GM21447 (cell line): ENCODE results near the gene SSR3.

Experiments used
- ATAC-seq: cut with Tn5 transposase; IDR thresholded peaks from one replicate; pipeline ENCODE4 v1.9.1; 2021; ENCODE audit not compliant: unreplicated experiment

Gene SSR3

DNA sequence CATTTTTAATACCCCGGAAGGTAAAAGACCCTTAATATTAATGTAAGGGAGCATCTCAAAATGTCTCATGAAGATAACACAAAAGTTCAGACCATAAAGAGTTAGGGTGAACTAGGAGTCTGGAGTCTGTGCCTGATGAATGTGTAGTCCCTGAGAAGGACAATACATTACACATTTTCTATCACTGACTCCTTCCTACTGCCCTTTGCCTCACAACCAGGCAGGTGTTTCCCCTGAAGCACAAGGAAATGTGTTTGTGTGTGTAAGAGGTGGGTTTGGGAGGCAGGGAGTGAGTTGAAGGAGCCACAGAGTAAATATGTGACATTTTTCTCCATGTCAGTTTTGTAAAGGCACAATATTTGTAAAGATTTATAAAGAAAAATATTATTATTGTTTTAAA is 59.1 kb downstream of the SSR3 start:
- no peak for ATAC-seq

DNA sequence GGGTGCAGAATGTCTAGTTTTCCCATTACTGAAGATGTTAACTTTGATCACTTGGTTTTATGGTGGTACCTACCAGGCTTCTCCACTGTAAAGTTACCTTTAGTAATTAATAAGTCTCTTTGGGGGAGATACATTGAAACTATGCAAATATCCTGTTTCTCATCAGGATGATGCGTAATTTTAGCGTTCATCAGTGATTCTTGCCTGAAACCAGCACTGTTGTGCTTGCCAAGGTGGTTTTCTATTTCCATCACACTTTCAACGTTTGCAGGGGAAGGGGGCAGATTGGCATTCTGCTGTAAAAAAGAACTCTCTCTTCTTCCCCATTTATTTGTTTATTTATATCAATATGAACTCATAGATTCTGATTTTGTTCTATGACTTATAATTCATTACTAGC is 61.0 kb downstream of the SSR3 start:
- no peak for ATAC-seq

DNA sequence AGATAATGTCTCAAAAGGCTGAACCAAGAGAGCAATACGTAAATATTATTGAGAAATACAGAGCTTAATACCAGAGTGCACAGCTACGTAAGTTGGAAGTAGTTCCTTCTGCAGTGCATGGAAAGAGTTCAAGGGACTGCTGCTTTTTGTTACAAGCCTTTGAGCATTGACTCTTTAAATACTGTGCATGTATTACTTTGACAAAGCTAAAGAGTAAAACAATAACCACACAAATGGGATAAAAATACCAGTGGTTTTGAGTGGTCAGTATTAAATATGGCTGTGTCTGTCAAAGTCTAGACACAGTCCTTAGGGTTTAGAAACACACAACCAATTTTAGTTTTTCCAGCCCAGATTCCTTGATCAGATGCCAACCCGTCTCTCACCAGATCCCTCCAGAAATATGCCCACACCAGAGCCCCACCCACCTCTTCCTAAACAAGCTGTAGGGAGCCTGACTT is 62.1 kb downstream of the SSR3 start:
- no peak for ATAC-seq

DNA sequence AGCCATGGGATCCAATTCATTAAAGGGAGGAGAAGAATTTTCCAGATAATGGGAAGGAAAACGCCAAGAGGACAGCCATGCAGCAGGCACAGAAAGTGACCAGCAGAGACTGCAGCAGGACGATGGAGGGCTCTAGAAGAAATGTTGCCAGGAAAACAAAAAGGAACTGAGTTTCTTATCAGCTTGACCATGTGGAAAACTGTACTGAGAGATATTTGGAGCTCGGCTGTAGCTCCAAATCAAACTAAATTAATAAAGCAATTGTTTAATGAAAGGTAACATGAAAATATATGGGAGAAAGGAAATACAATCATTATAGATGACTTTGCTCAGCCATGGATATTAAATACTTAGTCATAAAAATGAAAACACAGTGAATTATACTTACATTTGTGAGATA is 63.7 kb downstream of the SSR3 start:
- ATAC-seq, result no peak
